Measurements from ENCODE around the gene BMP4.
"Not testable (repeated sequence)": the region's sequence is repeated elsewhere in the genome, so short reads cannot be mapped to it uniquely, and the experiment has no call there.

BMP4 gene

DNA sequence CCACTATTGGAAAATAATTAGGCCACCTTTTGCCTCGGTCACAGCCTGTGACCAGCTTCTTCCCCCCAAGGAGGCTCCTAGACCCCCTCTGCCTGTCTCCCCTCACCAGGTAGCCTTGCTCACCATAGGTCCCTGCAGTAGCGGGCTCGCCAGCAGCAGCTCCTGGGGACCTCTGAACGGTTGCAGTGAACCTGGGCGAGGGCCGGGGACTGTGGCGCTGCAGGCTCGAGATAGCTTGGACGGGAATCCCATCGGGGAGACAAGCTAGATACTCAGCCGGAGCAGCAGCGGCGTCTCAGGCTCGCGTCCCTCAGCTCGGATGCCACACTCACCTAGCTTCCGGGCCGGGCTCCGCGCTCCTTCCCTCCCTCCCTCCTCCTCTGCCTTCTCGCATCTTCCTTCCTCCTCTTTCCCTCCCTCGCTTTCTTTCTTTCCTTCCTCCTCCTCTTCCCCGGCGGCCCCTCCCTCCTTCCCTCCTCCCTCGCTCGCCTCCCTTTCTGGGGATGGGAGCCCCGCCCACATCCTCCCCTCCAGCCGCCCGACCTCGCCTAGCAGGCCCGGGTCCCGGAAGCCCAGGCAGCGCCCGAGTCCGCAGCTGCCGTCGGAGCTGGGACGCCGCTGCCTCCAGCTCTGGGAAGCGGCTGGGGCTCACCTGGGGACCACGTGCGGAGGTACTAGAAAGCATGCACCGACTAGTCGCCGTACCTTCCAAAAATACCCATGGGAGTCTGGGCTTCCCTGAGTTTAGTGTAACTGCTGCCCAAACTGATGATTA, at the start of gene BMP4:
Gene BMP4, minus strand, starts transcription at position 399 of the 775 bp plus-strand sequence. CDS start 4,603 bp downstream, outside the sequence.
- no peak for DNase-seq (ENCODE audit: low read depth, low spot score)

- DNase-seq (ENCODE audit: low read depth, low spot score): no peak
These were observed 46.4 kb upstream of the BMP4 start for GRCh38 chr14:54003064-54003463.

DNA sequence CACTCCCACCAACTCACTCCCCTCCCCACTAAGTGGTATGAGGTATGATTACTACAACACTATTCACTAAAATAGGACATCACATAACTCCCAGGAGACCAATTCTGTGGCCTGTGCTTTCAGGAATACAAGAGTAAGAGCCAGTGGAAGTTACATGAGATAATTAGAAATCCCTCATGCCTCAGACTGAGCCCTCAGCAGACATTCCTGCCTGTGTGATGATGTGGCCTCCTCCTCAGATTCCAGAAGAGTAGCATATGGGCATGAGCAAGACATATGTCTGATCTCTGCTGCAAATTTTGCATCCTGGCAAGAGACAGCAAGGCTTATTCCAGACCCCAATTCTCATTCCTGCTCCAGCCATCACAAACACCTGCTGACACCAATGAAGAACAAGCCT, 46.0 kb upstream of the BMP4 start:
- DNase-seq (ENCODE audit: low read depth, low spot score): no peak

DNA sequence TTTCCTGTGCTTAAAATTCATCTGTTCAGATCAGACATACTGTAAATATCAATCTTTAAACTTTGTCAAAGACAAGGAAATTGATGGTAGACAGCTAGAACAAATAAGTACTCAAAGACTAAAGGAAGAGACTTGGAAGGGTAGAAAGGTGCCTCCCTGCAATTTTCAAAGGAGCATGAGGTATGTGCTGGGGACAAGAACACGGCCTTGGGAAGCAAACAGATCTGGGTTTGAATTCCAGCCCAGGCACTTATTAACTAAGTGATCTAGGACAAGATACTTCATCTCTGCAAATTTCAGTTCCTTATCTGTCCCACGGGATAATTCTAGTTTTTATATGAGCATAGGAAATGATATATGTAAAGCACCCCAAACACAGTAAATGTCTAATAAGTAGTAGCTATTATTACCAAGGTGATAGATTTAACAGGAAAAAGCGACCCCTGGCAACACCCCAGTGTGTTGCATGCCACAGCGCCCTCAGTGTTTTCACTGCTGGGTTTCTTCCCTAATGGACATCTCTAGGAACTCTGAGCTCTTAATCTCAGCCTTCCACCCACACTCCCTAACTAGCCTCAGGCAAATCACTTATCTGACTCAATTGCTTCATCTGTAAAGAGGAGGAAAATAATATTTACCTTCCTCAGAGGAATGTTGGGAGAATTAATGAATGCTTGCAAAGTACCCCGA, 44.7 kb upstream of the BMP4 start:
- DNase-seq (ENCODE audit: low read depth, low spot score): no peak

DNA sequence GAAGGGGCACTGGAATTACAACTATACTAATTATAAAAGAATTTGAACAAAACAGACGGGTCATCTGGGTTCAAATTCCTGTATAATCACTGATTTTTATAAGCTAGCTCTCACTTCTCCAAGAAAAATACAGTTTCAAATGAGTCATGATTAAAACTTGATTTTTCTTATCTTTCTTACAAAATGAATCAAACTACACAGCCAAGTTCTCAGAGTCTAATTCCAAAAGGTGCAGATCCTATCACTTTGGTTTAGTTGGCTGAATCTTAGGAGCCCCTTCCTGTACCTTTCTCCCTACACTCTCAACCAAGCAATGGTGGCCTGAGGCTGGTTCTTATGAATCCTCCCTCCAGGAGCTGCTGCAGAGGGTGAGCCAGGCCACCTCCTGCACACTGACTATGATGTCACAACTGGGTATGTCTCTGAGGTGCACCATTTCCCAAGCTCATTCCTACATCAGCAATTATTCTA, 43.8 kb upstream of the BMP4 start:
- DNase-seq (ENCODE audit: low read depth, low spot score): no peak

- DNase-seq (ENCODE audit: low read depth, low spot score): no peak
These were observed 42.5 kb upstream of the BMP4 start for GRCh38 chr14:53999061-53999488.

GRCh38 chr14:53996041-53996440, 39.4 kb upstream of the BMP4 start:
- DNase-seq (ENCODE audit: low read depth, low spot score): no peak

DNA sequence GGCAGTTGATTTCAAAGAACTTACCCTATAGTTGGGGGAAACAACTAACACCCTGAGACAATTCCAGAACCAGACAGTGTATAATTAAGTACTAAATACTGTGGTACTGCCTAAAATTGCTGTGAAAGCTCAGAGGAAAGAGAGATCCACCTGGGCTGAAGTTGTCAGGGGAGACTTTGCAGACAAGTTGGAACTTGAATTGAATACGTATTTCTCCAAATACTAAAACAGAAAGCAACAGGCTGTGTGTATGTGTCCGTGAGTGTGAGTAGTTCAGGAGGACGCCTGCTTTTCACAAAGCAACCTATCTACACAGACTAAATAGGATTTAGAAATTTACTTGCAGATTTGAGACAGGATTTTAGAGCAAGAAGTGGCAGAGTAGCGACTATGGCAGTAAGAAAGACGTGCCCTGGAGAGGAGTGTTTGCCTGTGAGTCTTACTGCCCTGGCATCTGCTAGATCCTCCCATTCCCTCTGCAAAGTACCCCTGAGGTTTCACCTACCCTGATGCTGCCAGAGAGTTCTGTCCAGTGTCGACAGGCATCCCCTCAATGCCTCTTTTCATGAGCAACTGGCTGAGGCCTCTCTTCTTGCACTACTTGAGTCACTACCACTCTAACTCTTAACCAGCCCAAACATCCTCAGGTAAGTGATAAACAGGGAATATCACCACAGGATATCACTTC, 37.4 kb upstream of the BMP4 start:
- DNase-seq (ENCODE audit: low read depth, low spot score): no peak

GRCh38 chr14:53990978-53991377, 34.4 kb upstream of the BMP4 start:
- no peak for DNase-seq (ENCODE audit: low read depth, low spot score)

DNA sequence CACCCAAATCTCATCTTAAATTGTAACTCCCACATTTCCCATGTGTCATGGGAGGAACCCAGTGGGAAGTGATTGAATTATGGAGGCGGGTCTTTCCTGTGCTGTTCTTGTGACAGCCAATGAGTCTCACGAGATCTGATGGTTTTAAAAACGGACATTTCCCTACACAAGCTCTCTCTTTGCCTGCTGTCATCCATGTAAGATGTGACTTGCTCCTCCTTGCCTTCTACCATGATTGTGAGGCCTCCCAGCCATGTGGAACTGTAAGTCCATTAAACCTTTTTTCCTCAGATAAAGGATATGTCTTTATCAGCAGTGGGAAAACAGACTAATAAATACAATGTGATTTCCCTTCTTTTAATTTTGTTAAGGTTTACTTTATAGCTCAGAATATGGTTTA, 30.1 kb upstream of the BMP4 start:
- DNase-seq (ENCODE audit: low read depth, low spot score): not testable (repeated sequence)

DNA sequence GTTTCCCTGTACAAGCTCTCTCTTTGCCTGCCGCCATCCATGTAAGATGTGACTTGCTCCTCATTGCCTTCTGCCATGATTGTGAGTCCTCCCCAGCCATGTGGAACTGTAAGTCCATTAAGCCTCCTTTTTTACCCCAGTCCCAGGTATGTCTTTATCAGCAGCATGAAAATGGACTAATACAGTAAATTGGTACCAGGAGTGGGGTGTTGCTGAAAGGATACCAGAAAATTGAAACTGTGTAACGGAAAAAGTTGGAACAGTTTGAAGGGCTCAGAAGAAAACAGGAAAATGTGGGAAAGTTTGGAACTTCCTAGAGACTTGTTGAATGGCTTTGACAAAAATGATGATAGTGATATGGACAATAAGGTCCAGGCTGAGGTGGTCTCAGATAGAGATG, 28.3 kb upstream of the BMP4 start:
- not testable (repeated sequence) for DNase-seq (ENCODE audit: low read depth, low spot score)

DNA sequence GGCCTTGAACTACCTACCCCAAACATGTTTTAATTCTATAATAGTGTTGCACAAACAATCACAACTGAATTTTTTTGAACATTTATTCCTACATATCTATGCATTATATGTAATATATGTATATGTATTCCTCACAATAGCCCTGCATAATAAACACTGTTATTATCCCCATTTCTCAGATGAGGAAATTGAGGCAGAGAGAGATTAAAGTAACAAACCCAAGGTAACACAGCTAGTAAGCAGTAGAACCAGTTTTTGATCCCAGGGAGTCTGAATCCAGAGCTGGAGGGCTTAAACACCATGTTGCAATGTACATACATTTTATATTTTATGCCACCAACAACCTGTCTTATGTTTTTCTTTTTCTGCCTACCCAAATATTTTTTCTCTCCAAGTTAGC, 26.5 kb upstream of the BMP4 start:
- no peak for DNase-seq (ENCODE audit: low read depth, low spot score)

GRCh38 chr14:53982546-53982945, 25.9 kb upstream of the BMP4 start:
- no peak for DNase-seq (ENCODE audit: low read depth, low spot score)

DNA sequence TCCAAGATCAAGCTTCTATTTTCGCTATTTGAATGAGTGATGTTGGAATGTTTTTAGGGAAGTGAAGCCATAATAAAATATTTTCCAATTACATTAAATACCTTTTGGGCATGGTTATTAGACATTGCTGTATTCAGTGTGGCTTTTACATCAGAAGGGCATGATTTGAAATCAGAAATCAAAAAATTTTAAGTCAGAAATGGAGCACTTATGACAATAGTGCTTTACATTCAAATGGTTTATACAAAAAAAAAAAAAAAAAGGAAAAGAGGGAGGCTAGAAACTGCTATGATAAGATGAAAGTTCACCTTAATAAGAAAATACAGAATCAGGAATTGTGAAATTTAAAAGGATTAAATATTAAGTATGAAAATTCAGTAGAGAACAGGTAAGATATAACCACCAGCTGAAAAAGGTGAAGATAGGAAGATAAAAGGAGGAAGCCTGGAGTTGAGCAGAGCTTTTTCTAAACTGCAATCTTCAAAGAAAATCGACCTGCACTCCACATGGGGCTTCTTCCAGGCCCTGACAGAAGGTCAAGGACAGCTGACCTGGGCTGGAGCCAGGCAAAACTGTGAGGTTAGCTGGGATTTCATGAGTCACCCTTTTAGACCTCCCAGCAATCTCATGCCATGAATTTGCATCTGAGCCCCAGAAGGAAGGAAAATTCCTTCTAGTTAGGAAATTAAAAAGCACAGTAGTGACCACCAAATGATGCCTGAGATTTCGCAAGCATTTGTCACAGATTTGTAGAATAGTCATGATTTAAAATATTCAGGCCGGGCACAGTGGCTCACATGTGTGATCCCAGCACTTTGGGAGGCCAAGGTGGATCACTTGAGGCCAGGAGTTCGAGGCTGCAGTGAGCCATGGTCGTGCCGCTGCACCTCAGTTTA, 23.4 kb upstream of the BMP4 start:
- no peak for DNase-seq (ENCODE audit: low read depth, low spot score)

- no peak for DNase-seq (ENCODE audit: low read depth, low spot score)
These were observed 22.6 kb upstream of the BMP4 start for GRCh38 chr14:53979113-53979681.

DNA sequence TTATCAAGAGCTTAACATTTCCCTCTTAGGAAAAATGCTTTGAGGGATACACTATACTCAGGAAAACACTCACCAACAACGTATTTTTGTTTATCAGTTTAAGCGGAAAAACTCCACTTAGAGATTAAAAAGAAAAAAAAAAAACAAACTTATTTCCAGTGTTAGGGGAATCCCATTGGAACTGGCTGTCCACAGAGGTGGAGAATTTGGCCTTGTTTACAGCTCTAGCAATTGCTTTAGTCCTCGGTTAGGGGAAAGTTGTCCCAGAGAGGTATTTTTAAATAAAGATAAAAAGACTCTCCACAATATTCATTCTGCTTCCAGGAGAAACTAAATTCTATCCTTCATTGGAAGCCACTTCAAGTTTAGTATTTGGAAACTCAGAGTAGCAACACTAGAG, 21.6 kb upstream of the BMP4 start:
- no peak for DNase-seq (ENCODE audit: low read depth, low spot score)

DNA sequence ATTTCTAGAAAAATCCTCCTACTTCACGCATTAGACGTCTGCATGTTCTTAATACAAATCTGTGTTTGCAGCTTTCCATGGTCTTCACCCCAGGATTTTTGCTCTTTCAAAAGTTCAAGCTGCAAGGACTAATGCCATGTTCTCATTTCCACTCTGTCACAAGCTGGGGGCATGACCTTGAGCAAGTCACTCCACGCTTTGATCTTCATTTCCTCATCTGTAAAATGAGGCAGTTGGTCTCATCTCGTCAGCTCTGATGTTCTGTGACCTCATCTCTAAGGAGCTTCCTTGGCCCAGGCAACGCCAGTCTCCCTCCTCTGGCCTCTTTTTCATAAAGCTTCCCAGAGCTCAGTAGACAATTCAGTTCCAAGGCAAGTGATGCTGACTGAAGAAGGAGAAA, 18.8 kb upstream of the BMP4 start:
- DNase-seq (ENCODE audit: low read depth, low spot score): no peak

GRCh38 chr14:53971521-53971920, 14.9 kb upstream of the BMP4 start:
- DNase-seq (ENCODE audit: low read depth, low spot score): no peak

DNA sequence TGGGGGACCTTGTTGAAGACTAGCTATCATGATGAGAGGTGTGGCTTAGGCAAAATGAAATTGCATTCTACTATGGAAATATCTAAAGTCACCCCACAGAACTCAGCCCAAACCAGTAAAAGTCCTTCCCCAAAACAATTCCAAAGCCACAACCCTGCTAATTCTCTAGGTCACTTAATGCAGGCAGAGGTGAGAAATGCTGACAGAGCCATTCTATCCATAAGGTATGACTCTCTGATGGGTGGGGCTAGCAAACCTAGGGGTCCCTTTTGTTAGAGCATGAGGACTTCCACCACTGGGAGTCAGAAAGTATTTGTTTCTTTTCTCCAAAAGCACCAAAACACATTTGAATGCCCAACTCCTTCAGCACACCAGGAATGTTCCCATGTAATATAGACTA, 12.7 kb upstream of the BMP4 start:
- DNase-seq (ENCODE audit: low read depth, low spot score): no peak

GRCh38 chr14:53968726-53969125, 12.1 kb upstream of the BMP4 start:
- DNase-seq (ENCODE audit: low read depth, low spot score): no peak

- DNase-seq (ENCODE audit: low read depth, low spot score): no peak
These were observed 11.0 kb upstream of the BMP4 start for GRCh38 chr14:53967606-53968005.
